Left lung (tissue), 10 donors: ENCODE results near the gene GPSM3. TPM values are rescaled to one million over a fixed set of nuclear protein-coding genes. Genes with fewer than 3 reads are reported as not detected.

Experiments
- ATAC-seq: fragments of 200-7000 bp; cut with Tn5 transposase; one replicate; pipeline ENCODE4 v1.9.1; 2020; ENCODE audit warnings: moderate library complexity
- DNase-seq, 4 donors: peaks; one replicate each; pipeline ENCODE4 v3.0.0-alpha.2; 2013 to 2020
- H3K27ac ChIP-seq, 2 donors: fragments of 200-600 bp; sonication (generic) in 1 of 2; one replicate each; pipeline versions ENCODE4 v1.5.0 to v1.8.0; 2020 to 2021
- H3K27me3 ChIP-seq, 2 donors: fragments of 200-600 bp; sonication (generic) in 1 of 2; one replicate each; pipeline versions ENCODE4 v1.5.0 to v1.8.0; 2020 to 2021
- H3K36me3 ChIP-seq, 2 donors: fragments of 200-600 bp; sonication (generic) in 1 of 2; one replicate each; pipeline versions ENCODE4 v1.5.0 to v1.8.0; 2020 to 2021
- H3K4me1 ChIP-seq, 2 donors: fragments of 200-600 bp; one replicate each; pipeline ENCODE4 v1.8.0; 2021
- H3K4me3 ChIP-seq, 2 donors: fragments of 200-600 bp; sonication (generic) in 1 of 2; one replicate each; pipeline versions ENCODE4 v1.5.0 to v1.8.0; 2020 to 2021; ENCODE audit warnings: mild to moderate bottlenecking in 1 of 2
- H3K9me3 ChIP-seq, 2 donors: fragments of 200-600 bp; sonication (generic) in 1 of 2; one replicate each; pipeline versions ENCODE4 v1.5.0 to v1.8.0; 2020 to 2021
- intact Hi-C, 2 donors: fragments of 100-400 bp; cut with DNase I; formaldehyde crosslinking; loops; one replicate each; pipeline versions ENCODE4 v1.11.2 to v1.14.2; 2022
- polyA plus RNA-seq, 6 donors: library from polyadenylated mRNA; unstranded; fragments of 120-200 nt; gene quantifications; one replicate each; pipeline ENCODE4 v1.2.1, GENCODE V29; 2013; ENCODE audit not compliant: insufficient read length in 6 of 6
- total RNA-seq, 2 donors: library from RNA; stranded (reverse); fragmentation: NEBNext Ultra II Directional; extraction: Animal tissue kit (Norgen Biotek cat#: 25700); gene quantifications; one replicate each; pipeline ENCODE4 v1.2.1, GENCODE V29; 2021
- TF ChIP-seq, protein P1 (sequence below), 2 donors: fragments of 200-600 bp; sonication (generic) in 1 of 2; IDR thresholded peaks; one replicate each; pipeline versions ENCODE4 v1.5.0 to v1.8.0; 2021; ENCODE audit warnings: antibody characterized with exemption in 2 of 2
- donor health status: DM: no; HTN: yes; CAD: no.
- donor health status: DM: no; HTN: no; CAD: no.

Gene GPSM3
- total and polyA plus RNA-seq, 8 donors: 15.9 to 81.7 (median 19.2) TPM

- Histone ChIP-seq H3K27ac (peak overlapping the region in 1 of 2 donors; percentile 100), H3K36me3 (peaks cover 0 to 8% of the 10 kb centered on the region in 2 donors), H3K27me3 (peaks cover 0 to 18% of the 10 kb centered on the region in 2 donors), H3K4me1 (peaks cover 18 to 40% of the 10 kb centered on the region in 2 donors), H3K9me3 (no peaks in the 10 kb centered on the region), H3K4me3 (no peak overlapping the region)
- intact Hi-C loops: no loop called here
- TF ChIP-seq, protein P1, sequence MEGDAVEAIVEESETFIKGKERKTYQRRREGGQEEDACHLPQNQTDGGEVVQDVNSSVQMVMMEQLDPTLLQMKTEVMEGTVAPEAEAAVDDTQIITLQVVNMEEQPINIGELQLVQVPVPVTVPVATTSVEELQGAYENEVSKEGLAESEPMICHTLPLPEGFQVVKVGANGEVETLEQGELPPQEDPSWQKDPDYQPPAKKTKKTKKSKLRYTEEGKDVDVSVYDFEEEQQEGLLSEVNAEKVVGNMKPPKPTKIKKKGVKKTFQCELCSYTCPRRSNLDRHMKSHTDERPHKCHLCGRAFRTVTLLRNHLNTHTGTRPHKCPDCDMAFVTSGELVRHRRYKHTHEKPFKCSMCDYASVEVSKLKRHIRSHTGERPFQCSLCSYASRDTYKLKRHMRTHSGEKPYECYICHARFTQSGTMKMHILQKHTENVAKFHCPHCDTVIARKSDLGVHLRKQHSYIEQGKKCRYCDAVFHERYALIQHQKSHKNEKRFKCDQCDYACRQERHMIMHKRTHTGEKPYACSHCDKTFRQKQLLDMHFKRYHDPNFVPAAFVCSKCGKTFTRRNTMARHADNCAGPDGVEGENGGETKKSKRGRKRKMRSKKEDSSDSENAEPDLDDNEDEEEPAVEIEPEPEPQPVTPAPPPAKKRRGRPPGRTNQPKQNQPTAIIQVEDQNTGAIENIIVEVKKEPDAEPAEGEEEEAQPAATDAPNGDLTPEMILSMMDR (IDR thresholded peaks at IDR 0.05): no peak
- no peak for ATAC-seq
- DNase-seq: no peak
These were observed 5.9 kb upstream of the GPSM3 start for GRCh38 chr6:32198345-32198696.

- intact Hi-C loops: no loop called here
- DNase-seq: no peak
- TF ChIP-seq, protein P1 (IDR thresholded peaks at IDR 0.05): no peak
These were observed 4.5 kb upstream of the GPSM3 start for GRCh38 chr6:32196682-32197616.

DNA sequence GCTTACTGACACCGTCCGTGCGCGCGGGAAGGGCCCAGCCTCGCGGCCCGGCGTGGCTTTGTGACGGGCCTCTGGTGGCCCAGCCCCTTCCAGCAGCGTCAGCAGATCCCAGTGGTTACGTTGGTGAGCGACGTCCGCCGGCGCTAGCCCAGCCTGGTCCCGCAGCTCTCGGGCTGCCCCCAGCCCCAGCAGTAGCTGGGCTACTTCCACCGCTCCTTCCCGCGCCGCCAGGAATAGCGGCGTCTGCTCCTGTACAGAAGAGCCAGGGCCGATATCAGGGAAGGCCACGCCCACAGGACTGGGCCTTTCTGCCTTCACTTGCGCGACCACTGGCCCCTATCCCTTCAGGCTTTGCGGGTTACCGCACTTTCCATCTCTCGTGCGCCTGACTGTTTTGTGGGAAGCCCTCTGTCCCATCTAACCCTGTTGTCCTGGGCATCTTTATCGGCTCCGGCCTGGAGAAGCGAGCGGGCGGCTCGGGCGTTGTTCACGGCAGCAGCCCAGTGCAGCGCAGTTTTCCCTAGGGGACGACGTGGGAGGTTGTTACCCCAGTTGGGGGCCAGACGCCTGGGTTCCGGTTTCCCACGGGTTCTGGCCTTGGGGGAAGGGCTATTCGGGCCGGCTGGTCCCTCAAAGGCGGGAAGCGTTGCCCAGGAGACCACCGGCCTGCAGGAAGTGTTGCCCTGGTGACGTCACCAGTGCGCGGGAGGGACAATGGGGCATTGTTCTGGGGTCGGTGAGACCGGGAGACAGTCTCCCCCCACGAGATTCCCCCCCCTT lies 3.6 kb upstream of the GPSM3 start:
- intact Hi-C loops: no loop called here
- ATAC-seq: peak; percentile 38
- DNase-seq: peak; percentile 91 to 96 (median 92)
- Histone ChIP-seq H3K27me3 (peaks cover 0 to 5% of the 10 kb centered on the region in 2 donors), H3K9me3 (no peaks in the 10 kb centered on the region), H3K36me3 (no peaks in the 10 kb centered on the region), H3K4me1 (peaks cover 26 to 61% of the 10 kb centered on the region in 2 donors), H3K4me3 (peak overlapping the region; percentile 66 to 82), H3K27ac (peak overlapping the region; percentile 100)
- TF ChIP-seq, protein P1 (IDR thresholded peaks at IDR 0.05): peak in 1 of 2 donors; percentile 1

More at GRCh38 chr6:32196682-32197616, 4.5 kb upstream of the GPSM3 start:
- Histone ChIP-seq H3K27me3 (peaks cover 0 to 13% of the 10 kb centered on the region in 2 donors), H3K36me3 (peaks cover 0 to 1% of the 10 kb centered on the region in 2 donors), H3K4me3 (peak overlapping the region; percentile 66 to 82), H3K27ac (peak overlapping the region; percentile 100), H3K9me3 (no peaks in the 10 kb centered on the region), H3K4me1 (peaks cover 26 to 54% of the 10 kb centered on the region in 2 donors)
- no peak for ATAC-seq

DNA sequence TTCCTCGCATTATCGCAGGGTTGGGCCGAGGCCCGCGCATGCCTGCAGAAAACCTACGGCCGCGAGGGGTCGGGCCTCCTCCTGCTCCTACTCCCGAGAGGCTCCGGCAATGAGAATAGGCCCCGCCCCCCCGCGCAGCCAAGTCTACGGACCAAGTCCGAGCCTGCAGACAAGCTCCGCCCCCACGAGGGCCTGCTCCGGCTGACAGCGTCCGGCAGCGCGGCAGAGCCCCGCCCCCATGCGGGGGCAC lies 3.1 kb upstream of the GPSM3 start:
- peak; percentile 100 for DNase-seq
- peak overlapping the region; percentile 66 to 82 for H3K4me3 ChIP-seq
- no peaks in the 10 kb centered on the region for H3K27me3 ChIP-seq
- TF ChIP-seq, protein P1 (IDR thresholded peaks at IDR 0.05): peak; percentile 23 to 84
- peak; percentile 92 for ATAC-seq
- peak overlapping the region; percentile 100 for H3K27ac ChIP-seq
- H3K4me1 ChIP-seq: peaks cover 26 to 66% of the 10 kb centered on the region in 2 donors
- H3K9me3 ChIP-seq: no peaks in the 10 kb centered on the region
- intact Hi-C loops: no loop called here
- no peaks in the 10 kb centered on the region for H3K36me3 ChIP-seq
